Left ventricle myocardium inferior (tissue), 1 donor: ENCODE data around the gene ZNF530. TPM values are rescaled to one million over a fixed set of nuclear protein-coding genes. Genes with fewer than 3 reads are reported as not detected.

Experiments
- DNase-seq: peaks from one replicate; pipeline ENCODE4 v3.0.0-alpha.2; 2020
- H3K27ac ChIP-seq: fragments of 200-600 bp; replicated peaks from 2 replicates; pipeline ENCODE4 v1.8.0; 2021
- H3K27me3 ChIP-seq: fragments of 200-600 bp; 2 replicates; pipeline ENCODE4 v1.8.0; 2021; ENCODE audit warnings: low read depth
- H3K36me3 ChIP-seq: fragments of 200-600 bp; 2 replicates; pipeline ENCODE4 v1.8.0; 2021
- H3K4me1 ChIP-seq: fragments of 200-600 bp; 2 replicates; pipeline ENCODE4 v1.8.0; 2021
- H3K4me3 ChIP-seq: fragments of 200-600 bp; 2 replicates; pipeline ENCODE4 v1.8.0; 2021; ENCODE audit warnings: mild to moderate bottlenecking, moderate library complexity
- H3K9me3 ChIP-seq: fragments of 200-600 bp; replicated peaks from 2 replicates; pipeline ENCODE4 v1.8.0; 2021
- CTCF ChIP-seq: fragments of 200-600 bp; IDR thresholded peaks from 2 replicates; pipeline ENCODE4 v1.8.0; 2021; ENCODE audit warnings: antibody characterized with exemption, mild to moderate bottlenecking, borderline replicate concordance
- intact Hi-C: fragments of 100-400 bp; cut with micrococcal nuclease; formaldehyde crosslinking; loops from one replicate; pipeline ENCODE4 v1.11.0; 2022
- total RNA-seq: library from RNA; stranded (reverse); fragmentation: NEBNext Ultra II Directional; extraction: Animal tissue kit (Norgen Biotek cat#: 25700); gene quantifications from one replicate; pipeline ENCODE4 v1.2.1, GENCODE V29; 2021
- donor health status: DM: no; HTN: yes; CAD: no; lungs with severe emphysema.

ZNF530 gene
- total RNA-seq, 1 donor from 2014 or later: 4.7 TPM

- intact Hi-C loops: no loop called here
Observed at GRCh38 chr19:57615346-57615745, 15.7 kb downstream of the ZNF530 start.

GRCh38 chr19:57620673-57621348 is 21.1 kb downstream of the ZNF530 start:
- DNase-seq: no peak
- Histone ChIP-seq H3K27ac (no peak overlapping the region), H3K27me3 (no peaks in the 10 kb centered on the region), H3K4me1 (peaks cover 31% of the 10 kb centered on the region), H3K36me3 (peaks cover 96% of the 10 kb centered on the region), H3K4me3 (no peak overlapping the region), H3K9me3 (peaks cover 100% of the 10 kb centered on the region)
- intact Hi-C loops: no loop called here
- no peak for TF ChIP-seq CTCF

More at GRCh38 chr19:57615346-57615745, 15.7 kb downstream of the ZNF530 start:
- no peaks in the 10 kb centered on the region for H3K27me3 ChIP-seq
- H3K4me3 ChIP-seq: peak overlapping the region; percentile 95
- DNase-seq: no peak
- TF ChIP-seq CTCF: no peak
- peaks cover 55% of the 10 kb centered on the region for H3K4me1 ChIP-seq
- H3K9me3 ChIP-seq: peaks cover 72% of the 10 kb centered on the region
- H3K36me3 ChIP-seq: peaks cover 56% of the 10 kb centered on the region
- H3K27ac ChIP-seq: no peak overlapping the region

GRCh38 chr19:57623091-57623490 is 23.4 kb downstream of the ZNF530 start:
- Histone ChIP-seq H3K9me3 (peaks cover 100% of the 10 kb centered on the region), H3K27me3 (no peaks in the 10 kb centered on the region), H3K4me1 (peaks cover 8% of the 10 kb centered on the region), H3K27ac (no peak overlapping the region), H3K4me3 (no peak overlapping the region), H3K36me3 (peaks cover 73% of the 10 kb centered on the region)
- TF ChIP-seq CTCF: no peak
- no peak for DNase-seq
- intact Hi-C loops: no loop called here

DNA sequence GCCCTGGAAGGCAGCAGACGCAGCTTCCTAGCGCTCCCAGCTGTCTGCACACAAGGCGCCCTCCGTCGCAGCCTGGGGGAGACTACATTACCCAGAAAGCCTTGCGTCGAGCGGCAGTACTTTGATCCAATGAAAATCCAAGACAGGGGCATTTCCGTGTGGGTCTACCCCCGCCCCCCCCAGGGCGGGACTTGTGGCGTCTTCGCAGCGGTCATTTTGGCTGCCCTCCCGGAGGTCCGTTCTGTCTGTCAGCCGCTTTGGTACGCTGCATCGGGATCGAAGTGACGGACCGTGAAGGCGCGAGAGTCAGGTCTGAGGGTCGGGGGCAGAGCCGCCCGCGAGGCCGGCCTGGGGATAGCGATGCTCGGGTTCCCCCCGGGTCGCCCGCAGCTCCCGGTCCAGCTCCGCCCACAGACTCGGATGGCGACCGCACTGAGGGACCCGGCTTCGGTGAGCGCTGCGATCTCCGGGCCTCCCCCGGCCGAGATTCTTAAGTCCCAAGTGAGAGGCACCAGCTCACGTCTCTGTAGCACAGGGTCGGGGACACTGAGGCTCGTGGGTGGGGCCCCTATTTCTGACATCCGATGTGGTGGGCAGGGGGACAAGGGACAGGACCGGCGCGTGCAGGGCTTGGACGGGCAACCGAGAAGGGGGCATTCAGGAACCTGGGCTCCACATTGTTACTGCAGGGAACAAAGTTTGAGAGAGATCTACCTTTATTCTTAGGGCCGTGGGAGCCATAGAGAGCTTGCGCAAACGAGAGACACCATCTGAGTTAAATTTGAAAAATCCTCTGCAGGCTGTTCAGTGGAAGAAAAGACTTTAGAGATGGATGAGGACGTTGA is 33.5 kb downstream of the ZNF530 start, which contains the start of gene ZNF211:
Gene ZNF211, plus strand, starts transcription at position 182 of the 845 bp plus-strand sequence. Its CDS starts 179 bp downstream, at position 361.
- Histone ChIP-seq H3K36me3 (peaks cover 55% of the 10 kb centered on the region), H3K27me3 (no peaks in the 10 kb centered on the region), H3K4me1 (peaks cover 25% of the 10 kb centered on the region), H3K4me3 (peak within 1 kb of the TSS; percentile 88), H3K27ac (peak within 1 kb of the TSS; percentile 86), H3K9me3 (peaks cover 46% of the 10 kb centered on the region)
- peak; percentile 94 for DNase-seq
- intact Hi-C loops: no loop called here
- TF ChIP-seq CTCF: peak; percentile 15

GRCh38 chr19:57633832-57634131 is 34.1 kb downstream of the ZNF530 start:
- no peaks in the 10 kb centered on the region for H3K27me3 ChIP-seq
- H3K4me3 ChIP-seq: peak overlapping the region; percentile 88
- peak overlapping the region; percentile 86 for H3K27ac ChIP-seq
- peaks cover 60% of the 10 kb centered on the region for H3K36me3 ChIP-seq
- peaks cover 46% of the 10 kb centered on the region for H3K9me3 ChIP-seq
- DNase-seq: no peak
- intact Hi-C loops: no loop called here
- H3K4me1 ChIP-seq: peaks cover 25% of the 10 kb centered on the region
- TF ChIP-seq CTCF: no peak
